CD14-positive monocyte (primary cell): ENCODE data around the gene ANKRD13B. TPM values are rescaled to one million over a fixed set of nuclear protein-coding genes. Genes with fewer than 3 reads are reported as not detected.

Experiments
- DNase-seq, 3 donors: peaks; one replicate each; pipeline ENCODE4 v3.0.0-alpha.2; 2011 to 2022
- H2AFZ ChIP-seq: 2 replicates; pipeline ENCODE4 v1.6.0; 2012; ENCODE audit warnings: mild to moderate bottlenecking, low read depth, low read length, inconsistent platforms; ENCODE audit not compliant: insufficient read depth, poor library complexity, severe bottlenecking
- H3K27ac ChIP-seq, 2 donors: 1 replicate in 1 of 2; 2 replicates in 1 of 2; pipeline ENCODE4 v1.5.1; 2012 to 2013; ENCODE audit warnings: low read length in 2 of 2, control low read depth in 1 of 2, inconsistent platforms in 1 of 2, low read depth in 1 of 2, mild to moderate bottlenecking in 1 of 2
- H3K27me3 ChIP-seq, 2 donors: one replicate each; pipeline versions ENCODE4 v1.6.0 to v1.6.1; 2011 to 2013; ENCODE audit warnings: low read length in 2 of 2; ENCODE audit not compliant: control insufficient read depth in 2 of 2, insufficient read depth in 2 of 2
- H3K36me3 ChIP-seq, 2 donors: replicated peaks in 1 of 2; 1 replicate in 1 of 2; 2 replicates in 1 of 2; pipeline versions ENCODE4 v1.5.1 to v1.6.1; 2012 to 2013; ENCODE audit warnings: low read length in 2 of 2, control low read depth in 1 of 2, inconsistent platforms in 1 of 2, mild to moderate bottlenecking in 1 of 2; ENCODE audit not compliant: insufficient read depth in 2 of 2, control insufficient read depth in 1 of 2
- H3K4me1 ChIP-seq, 2 donors: 1 replicate in 1 of 2; 2 replicates in 1 of 2; pipeline versions ENCODE4 v1.5.1 to v1.6.1; 2012 to 2013; ENCODE audit warnings: low read length in 2 of 2, control low read depth in 1 of 2, inconsistent platforms in 1 of 2, mild to moderate bottlenecking in 1 of 2, moderate library complexity in 1 of 2; ENCODE audit not compliant: insufficient read depth in 2 of 2, control insufficient read depth in 1 of 2
- H3K4me2 ChIP-seq: replicated peaks from 2 replicates; pipeline ENCODE3; 2012; ENCODE audit warnings: low read length, moderate library complexity, mild to moderate bottlenecking; ENCODE audit not compliant: poor library complexity, severe bottlenecking; ENCODE audit errors: extremely low read depth
- H3K4me3 ChIP-seq, 3 experiments: fragments of 200-600 bp in 1 of 3; sonication (generic) in 1 of 3; replicated peaks in 1 of 3; 1 replicate in 2 of 3; 2 replicates in 1 of 3; pipeline ENCODE4 v1.5.1; 2011 to 2013; ENCODE audit warnings: low read length in 3 of 3, mild to moderate bottlenecking in 3 of 3, control low read depth in 2 of 3, low read depth in 2 of 3, inconsistent platforms in 1 of 3, moderate library complexity in 1 of 3
- H3K79me2 ChIP-seq: 2 replicates; pipeline ENCODE4 v1.6.0; 2012; ENCODE audit warnings: mild to moderate bottlenecking, control low read depth, inconsistent platforms, low read length, moderate library complexity; ENCODE audit not compliant: insufficient read depth
- H3K9ac ChIP-seq: 2 replicates; pipeline ENCODE4 v1.6.0; 2017; ENCODE audit warnings: low read length, mild to moderate bottlenecking; ENCODE audit not compliant: insufficient read depth, poor library complexity, severe bottlenecking
- H3K9me3 ChIP-seq, 2 donors: replicated peaks in 1 of 2; 1 replicate in 1 of 2; 2 replicates in 1 of 2; pipeline versions ENCODE4 v1.5.1 to v1.6.1; 2012 to 2013; ENCODE audit warnings: low read length in 2 of 2, control low read depth in 1 of 2; ENCODE audit not compliant: control insufficient read depth in 1 of 2, insufficient read depth in 1 of 2
- H4K20me1 ChIP-seq: 2 replicates; pipeline ENCODE4 v1.6.0; 2012; ENCODE audit warnings: mild to moderate bottlenecking, low read length, control low read depth, moderate library complexity; ENCODE audit not compliant: insufficient read depth
- H3K27ac Mint-ChIP-seq, 7 donors: one replicate each; pipeline ENCODE4 v1.8.0; 2020; ENCODE audit warnings: mild to moderate bottlenecking in 7 of 7, mixed read lengths in 7 of 7, moderate library complexity in 6 of 7, inconsistent platforms in 2 of 7
- H3K27me3 Mint-ChIP-seq, 3 donors: one replicate each; pipeline ENCODE4 v1.8.0; 2021 to 2022; ENCODE audit warnings: low read depth in 3 of 3, mild to moderate bottlenecking in 3 of 3, mixed read lengths in 3 of 3, moderate library complexity in 3 of 3, inconsistent platforms in 1 of 3
- H3K36me3 Mint-ChIP-seq, 2 donors: one replicate each; pipeline ENCODE4 v1.8.0; 2020; ENCODE audit warnings: mixed read lengths in 2 of 2, inconsistent platforms in 1 of 2, mild to moderate bottlenecking in 1 of 2
- H3K4me1 Mint-ChIP-seq: one replicate; pipeline ENCODE4 v1.8.0; 2020; ENCODE audit warnings: mild to moderate bottlenecking, mixed read lengths
- H3K4me3 Mint-ChIP-seq, 2 donors: one replicate each; pipeline ENCODE4 v1.8.0; 2020; ENCODE audit warnings: mild to moderate bottlenecking in 2 of 2, mixed read lengths in 2 of 2, moderate library complexity in 1 of 2
- H3K9me3 Mint-ChIP-seq, 7 donors: one replicate each; pipeline ENCODE4 v1.8.0; 2020 to 2022; ENCODE audit warnings: mixed read lengths in 7 of 7, mild to moderate bottlenecking in 6 of 7, moderate library complexity in 6 of 7, inconsistent platforms in 2 of 7
- CTCF ChIP-seq: fragments of 200-600 bp; IDR thresholded peaks from one replicate; pipeline ENCODE4 v1.8.0; 2022; ENCODE audit warnings: antibody characterized with exemption, mild to moderate bottlenecking
- WGBS: methylation state at CpG from one replicate; pipeline ENCODE4 v1.1.5; 2013; ENCODE audit warnings: missing lambda C conversion rate; ENCODE audit not compliant: insufficient coverage; 5-methylcytosine and 5-hydroxymethylcytosine counted together
- intact Hi-C, 2 donors: fragments of 100-400 bp; cut with micrococcal nuclease; formaldehyde crosslinking; loops; one replicate each; pipeline versions ENCODE4 v1.15.0 to v1.15.1; 2023
- polyA plus RNA-seq, 3 donors: library from polyadenylated mRNA; depleted of rRNA in 1 of 3; unstranded in 2 of 3; stranded (reverse) in 1 of 3; fragments of 300-500 nt in 2 of 3; fragments of >200 nt in 1 of 3; fragmentation: Illumina TruSeq in 2 of 3; gene quantifications; 1 replicate in 2 of 3; 2 replicates in 1 of 3; pipeline ENCODE4 v1.2.3, GENCODE V29; 2012 to 2021

The ANKRD13B gene
- polyA plus RNA-seq, 3 donors = 0.37 TPM; not detected in 2

- H4K20me1 ChIP-seq = peaks cover 58% of the 10 kb centered on the region
- 68% methylated on average over 3 of the region's 4 CpGs for WGBS
- Mint-ChIP-seq H3K27me3 (peaks cover 24 to 58% (median 40%) of the 10 kb centered on the region in 3 donors), H3K4me1 (peaks cover 20% of the 10 kb centered on the region), H3K4me3 (peak overlapping the region; percentile 78 to 83), H3K27ac (no peak overlapping the region), H3K9me3 (no peaks in the 10 kb centered on the region), H3K36me3 (peaks cover 21 to 22% of the 10 kb centered on the region in 2 donors)
- H3K36me3 ChIP-seq = peaks cover 14 to 24% of the 10 kb centered on the region in 2 donors
- H3K4me1 ChIP-seq = peaks cover 16 to 18% of the 10 kb centered on the region in 2 donors
- no peak overlapping the region for H3K9ac ChIP-seq
- H2AFZ ChIP-seq = peak overlapping the region; percentile 73
- H3K9me3 ChIP-seq = no peaks in the 10 kb centered on the region
- intact Hi-C loops = no loop called here
- TF ChIP-seq CTCF = no peak
- no peak for DNase-seq
- H3K27me3 ChIP-seq = peaks cover 0 to 49% of the 10 kb centered on the region in 2 donors
- H3K79me2 ChIP-seq = no peaks in the 10 kb centered on the region
- H3K4me2 ChIP-seq = peak overlapping the region; percentile 81
- H3K27ac ChIP-seq = no peak overlapping the region
- H3K4me3 ChIP-seq = peak overlapping the region in 1 of 3 experiments; percentile 72
Measured at GRCh38 chr17:29623283-29623647, 30.3 kb downstream of the ANKRD13B start.

DNA sequence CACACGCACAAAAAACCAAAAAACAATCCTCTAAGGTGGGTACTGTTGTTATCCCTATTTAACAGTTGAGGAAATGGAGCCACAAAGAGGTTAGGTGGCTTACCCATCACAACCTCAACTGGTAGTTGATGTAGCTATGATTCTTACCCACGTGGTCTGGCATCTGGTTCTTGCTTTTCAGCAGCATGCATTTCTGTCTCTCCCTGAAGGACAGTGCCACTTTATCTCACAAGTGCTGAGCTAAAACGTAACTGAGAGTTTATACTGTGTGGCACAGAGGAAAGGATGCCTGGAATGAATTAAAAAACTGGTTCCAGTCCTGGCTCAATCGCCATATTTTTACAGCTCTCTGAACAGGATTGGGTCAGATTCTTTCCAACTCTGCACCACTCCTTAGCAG, 31.7 kb downstream of the ANKRD13B start:
- intact Hi-C loops = no loop called here
- H3K4me3 Mint-ChIP-seq = no peak overlapping the region
- no peak for DNase-seq
- H3K9me3 Mint-ChIP-seq = no peaks in the 10 kb centered on the region
- Histone ChIP-seq H3K9ac (no peak overlapping the region), H3K27ac (no peak overlapping the region), H3K79me2 (no peaks in the 10 kb centered on the region), H3K9me3 (no peaks in the 10 kb centered on the region), H3K4me2 (no peak overlapping the region), H3K4me1 (peaks cover 13 to 16% of the 10 kb centered on the region in 2 donors), H3K27me3 (peaks cover 0 to 35% of the 10 kb centered on the region in 2 donors), H3K4me3 (no peak overlapping the region), H4K20me1 (peaks cover 71% of the 10 kb centered on the region), H3K36me3 (peaks cover 23 to 37% of the 10 kb centered on the region in 2 donors), H2AFZ (no peak overlapping the region)
- no CpG with 5 or more reads among the region's 4 CpGs for WGBS
- peaks cover 35% of the 10 kb centered on the region in 2 donors for H3K36me3 Mint-ChIP-seq
- H3K27ac Mint-ChIP-seq = peak overlapping the region in 1 of 7 donors; percentile 42
- peaks cover 26% of the 10 kb centered on the region for H3K4me1 Mint-ChIP-seq
- H3K27me3 Mint-ChIP-seq = peaks cover 22 to 46% (median 35%) of the 10 kb centered on the region in 3 donors
- no peak for TF ChIP-seq CTCF
